Upper lobe of right lung (tissue), 1 donor: ENCODE measurements around the gene ZFTA. TPM values are rescaled to one million over a fixed set of nuclear protein-coding genes. Genes with fewer than 3 reads are reported as not detected.

ENCODE experiments used
- ATAC-seq: fragments of 200-7000 bp; cut with Tn5 transposase; one replicate; pipeline ENCODE4 v1.9.1; 2020; ENCODE audit warnings: mild to moderate bottlenecking, moderate library complexity
- DNase-seq: peaks from one replicate; pipeline ENCODE4 v3.0.0-alpha.2; 2020
- H3K27ac ChIP-seq: fragments of 200-600 bp; one replicate; pipeline ENCODE4 v1.8.0; 2022
- H3K27me3 ChIP-seq: fragments of 200-600 bp; one replicate; pipeline ENCODE4 v1.8.0; 2022; ENCODE audit warnings: mild to moderate bottlenecking
- H3K36me3 ChIP-seq: fragments of 200-600 bp; one replicate; pipeline ENCODE4 v1.8.0; 2022
- H3K4me1 ChIP-seq: fragments of 200-600 bp; one replicate; pipeline ENCODE4 v1.8.0; 2022
- H3K4me3 ChIP-seq: fragments of 200-600 bp; one replicate; pipeline ENCODE4 v1.8.0; 2022; ENCODE audit warnings: mild to moderate bottlenecking
- H3K9me3 ChIP-seq: fragments of 200-600 bp; one replicate; pipeline ENCODE4 v1.8.0; 2022
- intact Hi-C: fragments of 100-400 bp; cut with DNase I; formaldehyde crosslinking; loops from one replicate; pipeline ENCODE4 v1.11.0; 2022
- total RNA-seq: library from RNA; stranded (reverse); fragmentation: NEBNext Ultra II Directional; extraction: Animal tissue kit (Norgen Biotek cat#: 25700); gene quantifications from one replicate; pipeline ENCODE4 v1.2.1, GENCODE V29; 2021
- TF ChIP-seq, protein P1 (sequence below): fragments of 200-600 bp; IDR thresholded peaks from one replicate; pipeline ENCODE4 v1.8.0; 2022; ENCODE audit warnings: antibody characterized with exemption
- donor health status: DM: no; HTN: yes; CAD: no; lungs with severe emphysema.

The ZFTA gene
- total RNA-seq, 1 donor from 2014 or later: 9.5 TPM

DNA sequence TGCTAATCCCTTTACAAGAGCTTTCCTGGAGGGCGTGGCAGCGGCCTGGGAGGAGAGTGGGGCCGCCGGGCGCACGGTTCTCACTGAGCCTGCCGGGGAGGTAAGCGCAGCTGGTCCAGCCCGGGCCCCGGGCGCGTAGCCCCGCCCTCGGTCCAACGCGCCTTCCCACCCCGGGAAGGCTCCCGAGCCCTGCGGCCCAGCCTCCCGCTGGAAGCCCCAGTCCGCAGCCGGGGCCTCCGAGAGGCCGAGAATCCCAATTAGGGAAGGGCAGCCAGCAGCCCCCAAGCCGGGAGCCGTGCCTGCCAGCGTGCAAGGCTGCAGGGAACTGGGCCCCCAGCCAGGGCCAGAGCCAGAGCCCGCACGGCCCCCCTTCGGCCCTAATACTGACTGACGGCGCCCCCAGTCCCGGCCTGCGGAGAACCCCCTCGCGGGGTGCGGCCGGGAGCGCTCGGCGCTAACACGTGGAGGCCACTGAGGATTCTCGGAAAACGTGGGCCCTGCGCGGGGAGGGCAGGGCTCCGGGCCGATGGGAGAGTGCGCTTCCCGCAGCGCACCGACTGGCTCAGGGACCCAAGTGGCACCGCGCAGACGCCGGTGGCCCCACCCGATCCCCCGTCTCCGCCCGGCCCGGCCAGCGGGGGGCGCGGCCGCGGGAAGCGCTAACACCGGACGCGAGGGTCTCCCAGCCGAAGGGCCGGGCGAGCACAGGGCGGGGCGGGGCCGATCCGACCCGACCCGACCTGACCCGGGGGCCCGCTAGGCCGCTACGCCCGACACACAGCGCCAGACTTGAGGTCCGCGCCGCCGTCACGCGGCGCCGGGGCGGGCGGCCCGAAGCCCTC, 5.7 kb downstream of the ZFTA start:
- Histone ChIP-seq H3K27ac (no peak overlapping the region), H3K4me1 (peaks cover 10% of the 10 kb centered on the region), H3K27me3 (no peaks in the 10 kb centered on the region), H3K36me3 (peaks cover 9% of the 10 kb centered on the region), H3K4me3 (peak overlapping the region; percentile 39), H3K9me3 (no peaks in the 10 kb centered on the region)
- DNase-seq (no peak), ATAC-seq (peak; percentile 33)
- TF ChIP-seq, protein P1, sequence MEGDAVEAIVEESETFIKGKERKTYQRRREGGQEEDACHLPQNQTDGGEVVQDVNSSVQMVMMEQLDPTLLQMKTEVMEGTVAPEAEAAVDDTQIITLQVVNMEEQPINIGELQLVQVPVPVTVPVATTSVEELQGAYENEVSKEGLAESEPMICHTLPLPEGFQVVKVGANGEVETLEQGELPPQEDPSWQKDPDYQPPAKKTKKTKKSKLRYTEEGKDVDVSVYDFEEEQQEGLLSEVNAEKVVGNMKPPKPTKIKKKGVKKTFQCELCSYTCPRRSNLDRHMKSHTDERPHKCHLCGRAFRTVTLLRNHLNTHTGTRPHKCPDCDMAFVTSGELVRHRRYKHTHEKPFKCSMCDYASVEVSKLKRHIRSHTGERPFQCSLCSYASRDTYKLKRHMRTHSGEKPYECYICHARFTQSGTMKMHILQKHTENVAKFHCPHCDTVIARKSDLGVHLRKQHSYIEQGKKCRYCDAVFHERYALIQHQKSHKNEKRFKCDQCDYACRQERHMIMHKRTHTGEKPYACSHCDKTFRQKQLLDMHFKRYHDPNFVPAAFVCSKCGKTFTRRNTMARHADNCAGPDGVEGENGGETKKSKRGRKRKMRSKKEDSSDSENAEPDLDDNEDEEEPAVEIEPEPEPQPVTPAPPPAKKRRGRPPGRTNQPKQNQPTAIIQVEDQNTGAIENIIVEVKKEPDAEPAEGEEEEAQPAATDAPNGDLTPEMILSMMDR: no peak
- intact Hi-C loops: no loop called here

DNA sequence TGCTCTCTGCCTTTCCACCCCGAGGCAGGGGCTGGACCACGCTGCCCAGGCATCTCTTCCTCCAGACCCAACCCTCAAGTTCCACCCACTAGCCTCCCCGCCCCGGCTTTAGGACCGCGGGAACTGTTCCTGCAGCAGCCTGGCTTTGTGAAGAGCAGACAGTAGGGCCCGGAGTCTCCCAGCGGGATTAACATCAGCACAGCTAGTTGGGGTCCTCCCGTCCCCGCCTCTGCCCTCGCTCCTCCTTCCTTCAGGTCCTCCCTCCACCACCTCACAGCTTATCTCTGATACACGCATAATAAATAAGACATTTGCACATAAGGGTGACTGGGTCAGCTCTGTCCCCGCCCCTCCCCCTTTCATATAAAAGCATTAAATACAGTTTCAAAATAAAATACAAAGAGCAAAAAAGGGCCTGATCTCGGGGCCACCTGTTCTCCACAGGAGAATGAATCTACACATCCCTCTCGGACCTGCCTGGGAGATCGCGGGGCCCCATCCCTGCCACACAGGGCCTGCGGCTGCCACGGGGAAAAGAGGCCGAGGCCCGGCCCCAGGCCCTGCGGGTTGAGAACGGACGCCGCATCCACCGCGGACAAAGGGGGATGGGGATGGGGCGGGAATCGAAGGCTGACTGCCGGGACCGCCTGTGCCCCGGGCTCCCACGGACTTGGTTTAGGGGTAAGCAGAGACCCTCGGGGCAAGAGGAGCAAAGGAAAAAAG, 6.5 kb downstream of the ZFTA start:
- DNase-seq: no peak
- H3K27ac ChIP-seq: no peak overlapping the region
- H3K4me3 ChIP-seq: peak overlapping the region; percentile 39
- H3K9me3 ChIP-seq: no peaks in the 10 kb centered on the region
- ATAC-seq: no peak
- TF ChIP-seq, protein P1: no peak
- peaks cover 17% of the 10 kb centered on the region for H3K36me3 ChIP-seq
- peaks cover 8% of the 10 kb centered on the region for H3K4me1 ChIP-seq
- H3K27me3 ChIP-seq: no peaks in the 10 kb centered on the region
- intact Hi-C loops: no loop called here

DNA sequence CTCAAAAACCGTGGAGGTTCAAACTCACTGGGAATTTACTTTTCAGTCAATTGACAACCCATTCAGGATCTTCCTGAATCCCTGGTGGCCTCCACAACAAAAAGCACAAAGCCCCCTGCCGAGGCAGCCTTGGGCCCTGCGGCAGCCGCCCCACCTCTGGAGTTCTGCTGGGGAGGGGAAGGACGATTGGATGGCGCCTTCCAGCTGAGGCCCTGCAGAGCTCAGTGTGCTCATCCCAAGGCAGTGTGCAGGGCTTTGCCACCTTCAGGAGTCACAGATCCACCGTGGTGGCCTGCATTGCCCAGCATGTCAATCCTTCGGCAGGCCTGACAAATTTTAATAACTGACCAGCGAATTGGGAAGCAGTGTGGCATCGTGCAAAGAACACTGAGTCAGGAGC, 7.4 kb downstream of the ZFTA start:
- TF ChIP-seq, protein P1: no peak
- H3K9me3 ChIP-seq: no peaks in the 10 kb centered on the region
- no peak overlapping the region for H3K4me3 ChIP-seq
- peaks cover 26% of the 10 kb centered on the region for H3K36me3 ChIP-seq
- ATAC-seq: no peak
- intact Hi-C loops: no loop called here
- no peak overlapping the region for H3K27ac ChIP-seq
- no peaks in the 10 kb centered on the region for H3K4me1 ChIP-seq
- H3K27me3 ChIP-seq: no peaks in the 10 kb centered on the region
- DNase-seq: no peak

DNA sequence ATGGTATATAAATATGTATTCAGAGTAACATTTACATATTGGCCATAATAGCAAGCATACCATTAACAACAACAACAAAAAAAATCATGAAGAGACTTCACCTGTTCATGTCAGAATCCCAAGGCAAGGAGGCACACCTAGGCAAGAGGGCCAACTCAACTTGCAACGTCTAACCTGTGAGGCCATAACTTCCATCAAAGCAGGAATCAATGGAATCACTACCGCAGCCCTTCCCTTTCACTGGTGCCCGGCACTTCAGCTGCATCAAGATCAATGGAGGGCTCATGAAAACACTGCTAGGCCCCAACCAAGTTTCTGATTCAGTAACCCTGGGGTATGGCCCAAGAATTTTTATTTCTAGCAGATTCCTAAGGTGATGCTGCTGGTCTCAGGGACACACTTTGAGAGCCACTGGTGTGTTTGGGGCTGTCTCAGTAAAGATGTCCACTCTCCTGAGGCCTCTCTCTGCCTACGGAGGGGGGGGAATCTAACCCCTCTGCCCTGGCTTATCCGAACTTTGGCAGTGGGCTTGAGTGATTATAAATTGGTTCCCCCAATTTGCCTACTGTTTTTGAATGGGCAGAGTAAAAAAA, 8.0 kb downstream of the ZFTA start:
- Histone ChIP-seq H3K27ac (no peak overlapping the region), H3K4me1 (no peaks in the 10 kb centered on the region), H3K27me3 (no peaks in the 10 kb centered on the region), H3K4me3 (no peak overlapping the region), H3K36me3 (peaks cover 31% of the 10 kb centered on the region), H3K9me3 (no peaks in the 10 kb centered on the region)
- intact Hi-C loops: no loop called here
- ATAC-seq (no peak), DNase-seq (no peak)
- TF ChIP-seq, protein P1: no peak

DNA sequence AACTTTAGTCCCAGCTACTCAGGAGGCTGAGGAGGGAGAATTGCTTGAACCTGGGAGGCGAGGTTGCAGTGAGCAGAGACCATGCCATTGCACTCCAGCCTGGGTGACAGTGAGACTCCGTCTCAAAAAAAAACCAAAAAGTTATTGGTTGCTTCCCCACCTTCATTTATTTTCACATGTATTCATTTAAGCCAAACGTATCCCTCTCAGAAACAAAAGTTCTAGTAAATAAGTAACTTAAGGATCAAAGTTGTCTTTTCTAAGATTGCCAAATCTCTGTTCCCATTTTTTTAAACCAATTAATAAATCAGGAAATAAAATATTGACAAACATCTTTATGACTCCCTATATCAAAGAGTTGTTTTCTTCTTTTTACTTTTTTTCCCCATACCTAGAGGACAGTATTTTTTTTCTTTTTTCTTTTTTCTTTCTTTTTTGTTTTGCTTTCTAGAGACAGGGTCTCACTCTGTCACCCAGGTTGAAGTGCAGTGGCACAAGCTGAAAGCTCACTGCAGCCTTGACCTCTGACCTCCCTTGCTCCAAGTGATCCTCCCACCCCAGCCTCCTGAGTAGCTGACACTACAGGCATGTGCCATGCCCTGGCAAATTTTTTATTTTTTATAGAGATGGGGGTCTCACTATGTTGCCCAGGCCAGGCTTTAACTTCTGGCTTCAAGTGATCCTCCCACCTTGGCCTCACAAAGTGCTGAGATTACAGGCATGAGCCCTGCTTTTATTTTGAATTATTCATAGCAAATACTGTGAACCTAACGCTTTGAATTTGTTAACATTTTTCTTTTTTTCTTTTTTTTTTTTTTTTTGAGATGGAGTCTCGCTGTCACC, 11.4 kb downstream of the ZFTA start:
- ATAC-seq (no peak), DNase-seq (no peak)
- Histone ChIP-seq H3K36me3 (peaks cover 50% of the 10 kb centered on the region), H3K9me3 (no peaks in the 10 kb centered on the region), H3K27ac (no peak overlapping the region), H3K27me3 (no peaks in the 10 kb centered on the region), H3K4me3 (no peak overlapping the region), H3K4me1 (no peaks in the 10 kb centered on the region)
- intact Hi-C loops: no loop called here
- TF ChIP-seq, protein P1: no peak
